GM12878 (cell line): ENCODE measurements around the gene TBC1D8. TPM values are rescaled to one million over a fixed set of nuclear protein-coding genes. Genes with fewer than 3 reads are reported as not detected.

Experiments
- ATAC-seq: fragments of 200-7000 bp; cut with Tn5 transposase; 3 replicates; pipeline ENCODE4 v1.9.1; 2020; ENCODE audit warnings: mild to moderate bottlenecking, moderate library complexity
- BruUV-seq: library from RNA; stranded (reverse); fragments of 400-500 nt; replicated peaks from 2 replicates; lab custom pipeline; 2021; lab: Mats Ljungman, UMichigan
- CTCF ChIA-PET: fragments of 300-600 bp; sonication (Branson Sonifier 250); formaldehyde crosslinking; extraction: SDS; loops from one replicate; lab custom pipeline; 2021; ENCODE audit warnings: inconsistent platforms; lab: Yijun Ruan, JAX
- POLR2A ChIA-PET: fragments of 350-600 bp; formaldehyde crosslinking; extraction: SDS; loops from one replicate; lab custom pipeline; 2021; ENCODE audit warnings: inconsistent platforms; lab: Charles Lee
- RAD21 ChIA-PET: fragments of 300-600 bp; sonication (Branson Sonifier 250); formaldehyde crosslinking; loops from one replicate; lab custom pipeline; 2023; ENCODE audit warnings: antibody characterized with exemption; ENCODE audit not compliant: unreplicated experiment; lab: Charles Lee
- SMC1A ChIA-PET: fragments of 300-600 bp; sonication (Branson Sonifier 250); formaldehyde crosslinking; loops from one replicate; lab custom pipeline; 2023; ENCODE audit not compliant: unreplicated experiment, uncharacterized antibody; lab: Charles Lee
- DNase-seq: peaks from one replicate; pipeline ENCODE4 v3.0.0-alpha.2; 2011; ENCODE audit warnings: low read depth, low spot score
- FAIRE-seq: peaks from 3 replicates; lab custom pipeline; 2011; peaks lifted over from hg19 to GRCh38; lab: Jason Lieb, UNC
- H2AFZ ChIP-seq: 2 replicates; pipeline ENCODE4 v1.6.0; 2011; ENCODE audit warnings: low read depth, low read length, control low read depth; ENCODE audit not compliant: control insufficient read depth
- H3K27ac ChIP-seq: 2 replicates; pipeline ENCODE4 v1.5.1; 2011; ENCODE audit warnings: control low read depth; ENCODE audit not compliant: control insufficient read depth, insufficient read depth
- H3K27me3 ChIP-seq, 2 experiments: replicated peaks in 1 of 2; 2 replicates each; pipeline versions ENCODE4 v1.6.0 to v1.6.1; 2011; ENCODE audit warnings: low read length in 1 of 2; ENCODE audit not compliant: control insufficient read depth in 2 of 2, insufficient read depth in 2 of 2
- H3K36me3 ChIP-seq, 2 experiments: 2 replicates each; pipeline ENCODE4 v1.5.1; 2011; ENCODE audit warnings: low read length in 1 of 2; ENCODE audit not compliant: control insufficient read depth in 2 of 2, insufficient read depth in 2 of 2
- H3K4me1 ChIP-seq: 2 replicates; pipeline ENCODE4 v1.6.1; 2011; ENCODE audit warnings: mild to moderate bottlenecking, low read length, moderate library complexity, mixed read lengths; ENCODE audit not compliant: control insufficient read depth, insufficient read depth
- H3K4me2 ChIP-seq: 2 replicates; pipeline ENCODE4 v1.6.0; 2011; ENCODE audit warnings: control low read depth; ENCODE audit not compliant: control insufficient read depth, insufficient read depth
- H3K4me3 ChIP-seq: fragments of 200-600 bp; sonication (generic); 2 replicates; pipeline ENCODE4 v1.5.1; 2016
- H3K79me2 ChIP-seq: 2 replicates; pipeline ENCODE4 v1.6.0; 2011; ENCODE audit warnings: low read length; ENCODE audit not compliant: control insufficient read depth, insufficient read depth
- H3K9ac ChIP-seq: 2 replicates; pipeline ENCODE4 v1.8.0; 2011; ENCODE audit warnings: low read length, control low read depth, mixed read lengths; ENCODE audit not compliant: control insufficient read depth, insufficient read depth
- H3K9me3 ChIP-seq: replicated peaks from 3 replicates; pipeline ENCODE4 v1.5.1; 2011; ENCODE audit warnings: mild to moderate bottlenecking, low read length; ENCODE audit not compliant: control insufficient read depth, insufficient read depth
- H4K20me1 ChIP-seq: 2 replicates; pipeline ENCODE4 v1.6.0; 2011; ENCODE audit not compliant: control insufficient read depth, insufficient read depth
- ASH2L ChIP-seq: fragments of 300-600, 200-600 bp; sonication (generic); IDR thresholded peaks from 2 replicates; pipeline ENCODE4 v1.6.1; 2017; ENCODE audit warnings: low read depth, mild to moderate bottlenecking, borderline replicate concordance
- ATF7 ChIP-seq: fragments of 450-650 bp; IDR thresholded peaks from 2 replicates; pipeline ENCODE4 v1.6.1; 2016; ENCODE audit warnings: low read depth, mild to moderate bottlenecking
- CBX3 ChIP-seq: fragments of 200-600 bp; sonication (generic); IDR thresholded peaks from 2 replicates; pipeline ENCODE4 v1.6.1; 2016; ENCODE audit warnings: low read depth, borderline replicate concordance
- CEBPB ChIP-seq, 2 experiments: fragments of 150-350 bp in 1 of 2; IDR thresholded peaks; 2 replicates each; pipeline ENCODE4 v1.6.1; 2012 to 2014; ENCODE audit warnings: low read depth in 2 of 2, low read length in 2 of 2, borderline replicate concordance in 1 of 2, inconsistent platforms in 1 of 2
- CHD2 ChIP-seq: IDR thresholded peaks from 2 replicates; pipeline ENCODE4 v1.6.1; 2011; ENCODE audit warnings: low read depth, low read length, improper control_type of control experiment, borderline replicate concordance
- EED ChIP-seq: sonication (generic); IDR thresholded peaks from 2 replicates; pipeline ENCODE4 v1.6.1; 2016; ENCODE audit warnings: antibody characterized with exemption, low read depth
- HDAC6 ChIP-seq: fragments of 200-600 bp; sonication (generic); IDR thresholded peaks from one replicate; pipeline ENCODE4 v1.8.0; 2017; ENCODE audit warnings: antibody characterized with exemption; ENCODE audit not compliant: unreplicated experiment
- MEF2A ChIP-seq: IDR thresholded peaks from 2 replicates; pipeline ENCODE4 v1.6.1; 2011; ENCODE audit warnings: low read depth, mild to moderate bottlenecking, low read length, moderate library complexity; ENCODE audit not compliant: insufficient read depth
- MTA2 ChIP-seq: fragments of 450-650 bp; IDR thresholded peaks from 2 replicates; pipeline ENCODE4 v1.6.1; 2016; ENCODE audit warnings: low read depth, mild to moderate bottlenecking, moderate library complexity
- MXI1 ChIP-seq: fragments of 150-350 bp; IDR thresholded peaks from 2 replicates; pipeline ENCODE4 v1.6.1; 2011; ENCODE audit warnings: low read depth, mild to moderate bottlenecking, inconsistent platforms, low read length, improper control_type of control experiment
- NFYB ChIP-seq: IDR thresholded peaks from 2 replicates; pipeline ENCODE4 v1.6.1; 2011; ENCODE audit warnings: low read depth, mild to moderate bottlenecking, low read length, improper control_type of control experiment, moderate library complexity; ENCODE audit not compliant: insufficient read depth
- NR2C2 ChIP-seq: IDR thresholded peaks from 2 replicates; pipeline ENCODE4 v1.6.1; 2011; ENCODE audit warnings: borderline replicate concordance, low read depth; ENCODE audit not compliant: control insufficient read depth, insufficient read length
- NRF1 ChIP-seq: conservative IDR thresholded peaks from 2 replicates; pipeline ENCODE4 v1.6.1; 2011; ENCODE audit warnings: mild to moderate bottlenecking, low read depth, low read length, improper control_type of control experiment
- PAX5 ChIP-seq: IDR thresholded peaks from 2 replicates; pipeline ENCODE4 v1.6.1; 2011; ENCODE audit warnings: low read depth, low read length, borderline replicate concordance
- PAX8 ChIP-seq: fragments of 450-650 bp; IDR thresholded peaks from 2 replicates; pipeline ENCODE4 v1.6.1; 2017; ENCODE audit warnings: mild to moderate bottlenecking, moderate library complexity
- RB1 ChIP-seq: fragments of 450-650 bp; formaldehyde crosslinking; IDR thresholded peaks from 2 replicates; pipeline ENCODE4 v1.6.1; 2017; ENCODE audit warnings: mild to moderate bottlenecking, borderline replicate concordance
- ZBTB40 ChIP-seq: fragments of 450-650 bp; IDR thresholded peaks from 2 replicates; pipeline ENCODE4 v1.6.1; 2016; ENCODE audit warnings: mild to moderate bottlenecking, moderate library complexity, borderline replicate concordance
- ZNF207 ChIP-seq: fragments of 450-650 bp; IDR thresholded peaks from 2 replicates; pipeline ENCODE4 v1.6.1; 2014; ENCODE audit warnings: antibody characterized with exemption, mild to moderate bottlenecking, borderline replicate concordance
- ZNF384 ChIP-seq: IDR thresholded peaks from 2 replicates; pipeline ENCODE4 v1.6.1; 2012; ENCODE audit warnings: low read depth, mild to moderate bottlenecking, low read length, improper control_type of control experiment, borderline replicate concordance
- WGBS: methylation state at CpG from one replicate; pipeline ENCODE4 v1.1.6; 2016; ENCODE audit warnings: low lambda C conversion rate; ENCODE audit not compliant: insufficient replicate concordance, insufficient coverage; ENCODE audit errors: missing lambda C conversion rate; 5-methylcytosine and 5-hydroxymethylcytosine counted together
- in situ Hi-C: fragments of 300-500 bp; cut with MboI; formaldehyde crosslinking; loops from 9 replicates; pipeline ENCODE4 v1.14.3; 2018; ENCODE audit warnings: mixed read lengths
- intact Hi-C: fragments of 100-400 bp; cut with micrococcal nuclease; formaldehyde crosslinking; loops from one replicate; pipeline ENCODE4 v1.14.2; 2022; ENCODE audit not compliant: unreplicated experiment
- polyA plus RNA-seq, 11 experiments: library from polyadenylated mRNA; depleted of rRNA in 4 of 11; unstranded in 6 of 11; stranded (reverse) in 5 of 11; fragments of >200 nt; fragmentation: Nextera tagmentation in 4 of 11; fragmentation: Illumina TruSeq in 1 of 11; extraction: Ambion mirVana in 4 of 11; extraction: Trizol in 1 of 11; gene quantifications; 1 replicate in 1 of 11; 2 replicates in 10 of 11; pipeline versions ENCODE4 v1.2.1 to v1.2.3, GENCODE V29; 2011 to 2016; ENCODE audit warnings: inconsistent platforms in 2 of 11, missing spikeins in 2 of 11, low read depth in 1 of 11
- total RNA-seq, 4 experiments: library from RNA; depleted of rRNA in 3 of 4; stranded (reverse); fragments of >200 nt in 3 of 4; fragmentation: Illumina TruSeq in 1 of 4; extraction: Trizol in 1 of 4; gene quantifications; 2 replicates each; pipeline versions ENCODE4 v1.2.1 to v1.2.3, GENCODE V29; 2013 to 2021
- TF ChIP-seq, protein P1 (sequence below): IDR thresholded peaks from 2 replicates; pipeline ENCODE4 v1.6.1; 2012; ENCODE audit warnings: low read depth, low read length, improper control_type of control experiment

Gene TBC1D8
- total and polyA plus RNA-seq, 10 of the 15 experiments (the other 5 are each of a cell fraction or from before 2014, with no cell fraction given): 0.80 to 4.9 (median 4.4) TPM

GRCh38 chr2:101002562-101003277 lies 148.5 kb downstream of the TBC1D8 start:
- Histone ChIP-seq H3K9ac (peak overlapping the region; percentile 99), H4K20me1 (peaks cover 4% of the 10 kb centered on the region), H3K4me2 (peak overlapping the region; percentile 97), H3K4me3 (peak overlapping the region; percentile 96), H3K79me2 (peaks cover 50% of the 10 kb centered on the region), H3K36me3 (peaks cover 15 to 44% of the 10 kb centered on the region in 2 experiments), H3K27me3 (no peaks in the 10 kb centered on the region), H3K9me3 (no peaks in the 10 kb centered on the region; the same call in 1 of the 3 replicates), H2AFZ (peak overlapping the region; percentile 74; the same call in 1 of the 2 replicates), H3K4me1 (peaks cover 12% of the 10 kb centered on the region), H3K27ac (peak overlapping the region; percentile 97)
- SMC1A ChIA-PET: interaction anchor here (0.6 to 3.0 kb wide), 7 partner anchors 10 to 996 kb away, joined by 3 to 13 read pairs (median 3); partner anchors contain the start of gene TBC1D8
- CTCF ChIA-PET: interaction anchor here (0.9 to 2.8 kb wide), 4 partner anchors 8 to 420 kb away, joined by 3 to 30 read pairs (median 4); no protein-coding TSS in a partner anchor
- ATAC-seq (peak; percentile 9), DNase-seq (no peak), FAIRE-seq (no peak)
- TSS peak; percentile 71 for BruUV-seq
- POLR2A ChIA-PET: interaction anchor here (1.0 to 2.5 kb wide), 5 partner anchors 10 to 440 kb away, joined by 3 to 8 read pairs (median 3); partner anchors contain the start of gene PDCL3
- RAD21 ChIA-PET: interaction anchor here (0.7 to 1.2 kb wide), 5 partner anchors 9 to 440 kb away, joined by 3 to 5 read pairs (median 3); partner anchors contain the start of genes PDCL3 and TBC1D8
- intact Hi-C loops: no loop called here
- whole genome bisulfite sequencing: under 1% methylated on average over 26 of the region's 26 CpGs
- in situ Hi-C loops: no loop called here
- TF ChIP-seq NFYB (no peak), MXI1 (0 out of 2 replicates have a peak, but pooled peaks have one; percentile 26), MEF2A (no peak), PAX5 (no peak), PAX8 (no peak), ZNF207 (no peak), CEBPB (IDR thresholded peaks at IDR 0.05; ENCODE audit: borderline replicate concordance in 1 of 2, low read depth in 2 of 2, low read length in 2 of 2) (no peak), NRF1 (no peak), ZBTB40 (no peak), NR2C2 (no peak), MTA2 (no peak), EED (no peak), ASH2L (0 out of 2 replicates have a peak, but pooled peaks have one; percentile 29), ZNF384 (no peak), ATF7 (no peak), CBX3 (no peak), HDAC6 (no peak), RB1 (no peak), CHD2 (no peak)
- TF ChIP-seq, protein P1, sequence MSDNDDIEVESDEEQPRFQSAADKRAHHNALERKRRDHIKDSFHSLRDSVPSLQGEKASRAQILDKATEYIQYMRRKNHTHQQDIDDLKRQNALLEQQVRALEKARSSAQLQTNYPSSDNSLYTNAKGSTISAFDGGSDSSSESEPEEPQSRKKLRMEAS: no peak
